ENCODE data around the gene GALNT9.

- TF ChIP-seq CTCF (IDR thresholded peaks at IDR 0.05), result no peak
- no peak for TF ChIP-seq EZH2 (IDR thresholded peaks at IDR 0.05)
Observed at GRCh38 chr12:132201391-132202120, 127.8 kb downstream of the GALNT9 start.
